Esophagus (tissue), 2 donors: Measurements from ENCODE around the gene PSEN1. TPM values are rescaled to one million over a fixed set of nuclear protein-coding genes. Genes with fewer than 3 reads are reported as not detected.

ENCODE experiments used
- H3K27ac ChIP-seq, 2 donors: one replicate each; pipeline ENCODE4 v1.5.1; 2013; ENCODE audit warnings: low read depth in 2 of 2, mild to moderate bottlenecking in 2 of 2, inconsistent platforms in 1 of 2, low read length in 1 of 2, moderate library complexity in 1 of 2
- H3K27me3 ChIP-seq, 2 donors: one replicate each; pipeline ENCODE4 v1.6.1; 2013; ENCODE audit warnings: low read length in 2 of 2, control low read depth in 1 of 2, mild to moderate bottlenecking in 1 of 2; ENCODE audit not compliant: insufficient read depth in 2 of 2, control insufficient read depth in 1 of 2
- H3K36me3 ChIP-seq, 2 donors: one replicate each; pipeline ENCODE4 v1.6.1; 2013; ENCODE audit warnings: low read length in 1 of 2; ENCODE audit not compliant: control insufficient read depth in 2 of 2, insufficient read depth in 2 of 2
- H3K4me1 ChIP-seq, 2 donors: one replicate each; pipeline ENCODE4 v1.6.1; 2013; ENCODE audit warnings: low read length in 1 of 2; ENCODE audit not compliant: control insufficient read depth in 2 of 2, insufficient read depth in 2 of 2
- H3K4me3 ChIP-seq, 2 donors: one replicate each; pipeline ENCODE4 v1.5.1; 2013; ENCODE audit warnings: low read length in 2 of 2, mild to moderate bottlenecking in 2 of 2, low read depth in 1 of 2, moderate library complexity in 1 of 2
- H3K9me3 ChIP-seq, 2 donors: one replicate each; pipeline ENCODE4 v1.6.1; 2013; ENCODE audit warnings: mild to moderate bottlenecking in 2 of 2, low read depth in 1 of 2, low read length in 1 of 2, moderate library complexity in 1 of 2; ENCODE audit not compliant: control insufficient read depth in 2 of 2, insufficient read depth in 1 of 2
- WGBS, 2 donors: extraction: QIAGEN DNeasy Blood & Tissue Kit; methylation state at CpG; one replicate each; pipeline ENCODE4 v1.1.7; 2013; 5-methylcytosine and 5-hydroxymethylcytosine counted together
- polyA plus RNA-seq, 2 donors: library from polyadenylated mRNA; stranded (reverse); fragments of 200-250 nt; gene quantifications; one replicate each; pipeline ENCODE4 v1.2.3, GENCODE V29; 2013
- donor health status: healthy with polysubstance abuse.
- donor health status: Bipolar disorder and iron deficiency.

PSEN1 gene
- polyA plus RNA-seq, 2 donors = 21.1 to 23.3 TPM

DNA sequence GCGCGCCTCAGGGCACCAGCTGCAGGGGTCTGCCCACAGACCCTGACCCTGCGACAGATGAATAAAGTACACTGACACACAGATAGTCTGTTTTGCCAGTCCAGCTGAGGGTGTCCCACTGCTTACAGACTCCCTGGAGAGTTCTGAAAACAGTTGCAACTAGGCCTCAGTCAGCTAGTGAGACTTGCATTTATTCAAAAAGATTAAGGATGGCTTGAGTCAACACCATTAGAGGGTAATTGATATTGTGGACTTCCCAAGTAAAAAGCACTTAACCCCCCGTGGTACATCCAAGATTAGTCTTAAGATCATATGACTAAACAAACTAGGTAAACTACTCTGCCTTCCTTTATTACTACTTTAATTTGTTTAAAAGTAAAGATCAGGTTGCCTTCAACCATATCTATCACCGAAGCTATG, 11.1 kb upstream of the PSEN1 start:
- Histone ChIP-seq H3K27me3 (no peaks in the 10 kb centered on the region), H3K4me3 (no peak overlapping the region), H3K36me3 (peaks cover 0 to 5% of the 10 kb centered on the region in 2 donors), H3K27ac (no peak overlapping the region), H3K9me3 (no peaks in the 10 kb centered on the region), H3K4me1 (no peaks in the 10 kb centered on the region)
- WGBS, 2 donors = 67 to 74% methylated on average over 5 of the region's 5 CpGs

DNA sequence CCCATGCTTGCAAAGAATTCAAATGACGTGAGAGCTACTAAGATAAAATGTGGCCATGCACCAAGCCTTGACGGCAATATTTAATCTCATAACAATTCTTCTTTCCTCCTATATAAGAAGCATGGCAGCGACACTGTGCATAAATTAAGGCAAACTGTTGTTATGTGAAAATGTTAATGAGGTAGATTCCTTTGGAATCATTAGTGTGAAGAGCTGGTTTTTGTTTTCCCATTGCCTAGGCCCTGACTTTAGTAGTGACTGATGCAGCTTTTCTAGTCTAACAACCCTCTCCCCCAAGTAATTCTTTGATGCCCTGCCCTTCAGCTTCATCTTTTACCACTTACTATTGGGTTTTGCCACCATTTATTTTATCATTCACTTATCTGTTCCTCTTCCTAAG, 10.6 kb upstream of the PSEN1 start:
- Histone ChIP-seq H3K27me3 (no peaks in the 10 kb centered on the region), H3K36me3 (peaks cover 0 to 5% of the 10 kb centered on the region in 2 donors), H3K4me3 (no peak overlapping the region), H3K4me1 (no peaks in the 10 kb centered on the region), H3K9me3 (no peaks in the 10 kb centered on the region), H3K27ac (no peak overlapping the region)
- 84 to 88% methylated on average over 3 of the region's 3 CpGs for WGBS, 2 donors

GRCh38 chr14:73133795-73134194, 2.5 kb upstream of the PSEN1 start:
- H3K9me3 ChIP-seq = no peaks in the 10 kb centered on the region
- H3K4me3 ChIP-seq = no peak overlapping the region
- no peaks in the 10 kb centered on the region for H3K36me3 ChIP-seq
- H3K27me3 ChIP-seq = no peaks in the 10 kb centered on the region
- 91 to 100% methylated on average over 3 of the region's 3 CpGs for WGBS, 2 donors
- H3K27ac ChIP-seq = no peak overlapping the region
- H3K4me1 ChIP-seq = peaks cover 2 to 6% of the 10 kb centered on the region in 2 donors

DNA sequence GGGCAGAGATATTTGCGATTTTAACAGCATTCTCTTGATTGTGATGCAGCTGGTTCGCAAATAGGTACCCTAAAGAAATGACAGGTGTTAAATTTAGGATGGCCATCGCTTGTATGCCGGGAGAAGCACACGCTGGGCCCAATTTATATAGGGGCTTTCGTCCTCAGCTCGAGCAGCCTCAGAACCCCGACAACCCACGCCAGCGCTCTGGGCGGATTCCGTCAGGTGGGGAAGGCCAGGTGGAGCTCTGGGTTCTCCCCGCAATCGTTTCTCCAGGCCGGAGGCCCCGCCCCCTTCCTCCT, 271 bp upstream of the PSEN1 start:
- no peaks in the 10 kb centered on the region for H3K9me3 ChIP-seq
- peaks cover 2 to 6% of the 10 kb centered on the region in 2 donors for H3K4me1 ChIP-seq
- H3K27me3 ChIP-seq = no peaks in the 10 kb centered on the region
- peak overlapping the region; percentile 76 to 80 for H3K4me3 ChIP-seq
- peaks cover 0 to 3% of the 10 kb centered on the region in 2 donors for H3K36me3 ChIP-seq
- 3 to 5% methylated on average over 16 of the region's 16 CpGs for WGBS, 2 donors
- H3K27ac ChIP-seq = peak overlapping the region; percentile 98 to 100

GRCh38 chr14:73140811-73141323, 4.6 kb downstream of the PSEN1 start:
- Histone ChIP-seq H3K27ac (no peak overlapping the region), H3K4me1 (peaks cover 2 to 6% of the 10 kb centered on the region in 2 donors), H3K27me3 (no peaks in the 10 kb centered on the region), H3K9me3 (no peaks in the 10 kb centered on the region), H3K4me3 (no peak overlapping the region), H3K36me3 (peaks cover 0 to 6% of the 10 kb centered on the region in 2 donors)
- WGBS, 2 donors = 89 to 97% methylated on average over 1 of the region's 1 CpG

DNA sequence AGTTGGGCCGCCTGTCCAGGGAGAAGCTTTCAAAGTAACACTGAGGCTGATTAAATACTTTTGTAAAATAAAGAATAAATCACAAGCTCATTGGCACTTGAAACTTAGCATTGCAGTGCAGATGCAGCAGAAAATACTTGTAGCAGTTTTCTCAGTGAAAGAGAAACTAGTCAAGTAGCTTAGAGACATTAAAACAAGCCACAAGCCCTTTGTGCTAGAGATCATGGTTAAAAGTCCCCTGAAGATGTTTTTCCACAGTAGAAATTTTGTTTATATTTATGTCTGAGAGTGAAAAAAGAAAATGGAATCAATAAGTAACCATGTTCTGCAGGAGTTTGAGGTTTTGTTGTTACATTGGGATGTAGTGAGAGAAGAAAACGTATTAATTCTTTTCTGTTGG, 5.9 kb downstream of the PSEN1 start:
- no peak overlapping the region for H3K4me3 ChIP-seq
- peaks cover 2 to 6% of the 10 kb centered on the region in 2 donors for H3K4me1 ChIP-seq
- H3K36me3 ChIP-seq = peaks cover 0 to 6% of the 10 kb centered on the region in 2 donors
- H3K27ac ChIP-seq = no peak overlapping the region
- no peaks in the 10 kb centered on the region for H3K9me3 ChIP-seq
- H3K27me3 ChIP-seq = no peaks in the 10 kb centered on the region
- WGBS, 2 donors = 75 to 78% methylated on average over 2 of the region's 2 CpGs

- no peaks in the 10 kb centered on the region for H3K9me3 ChIP-seq
- H3K4me1 ChIP-seq = no peaks in the 10 kb centered on the region
- H3K4me3 ChIP-seq = no peak overlapping the region
- H3K27ac ChIP-seq = peak overlapping the region in 1 of 2 donors; percentile 7
- H3K27me3 ChIP-seq = no peaks in the 10 kb centered on the region
- WGBS, 2 donors = 82 to 83% methylated on average over 5 of the region's 5 CpGs
- peaks cover 0 to 7% of the 10 kb centered on the region in 2 donors for H3K36me3 ChIP-seq
Observed at GRCh38 chr14:73143003-73143402, 6.7 kb downstream of the PSEN1 start.

- Histone ChIP-seq H3K36me3 (peaks cover 0 to 13% of the 10 kb centered on the region in 2 donors), H3K27me3 (no peaks in the 10 kb centered on the region), H3K4me1 (no peaks in the 10 kb centered on the region), H3K27ac (no peak overlapping the region), H3K4me3 (no peak overlapping the region), H3K9me3 (no peaks in the 10 kb centered on the region)
- 89 to 92% methylated on average over 3 of the region's 3 CpGs for WGBS, 2 donors
Observed at GRCh38 chr14:73143617-73144016, 7.3 kb downstream of the PSEN1 start.

- no peaks in the 10 kb centered on the region for H3K4me1 ChIP-seq
- no peak overlapping the region for H3K4me3 ChIP-seq
- H3K9me3 ChIP-seq = no peaks in the 10 kb centered on the region
- WGBS, 2 donors = 95 to 97% methylated on average over 3 of the region's 3 CpGs
- H3K27ac ChIP-seq = no peak overlapping the region
- peaks cover 4 to 15% of the 10 kb centered on the region in 2 donors for H3K36me3 ChIP-seq
- no peaks in the 10 kb centered on the region for H3K27me3 ChIP-seq
Observed at GRCh38 chr14:73145371-73145770, 9.1 kb downstream of the PSEN1 start.

DNA sequence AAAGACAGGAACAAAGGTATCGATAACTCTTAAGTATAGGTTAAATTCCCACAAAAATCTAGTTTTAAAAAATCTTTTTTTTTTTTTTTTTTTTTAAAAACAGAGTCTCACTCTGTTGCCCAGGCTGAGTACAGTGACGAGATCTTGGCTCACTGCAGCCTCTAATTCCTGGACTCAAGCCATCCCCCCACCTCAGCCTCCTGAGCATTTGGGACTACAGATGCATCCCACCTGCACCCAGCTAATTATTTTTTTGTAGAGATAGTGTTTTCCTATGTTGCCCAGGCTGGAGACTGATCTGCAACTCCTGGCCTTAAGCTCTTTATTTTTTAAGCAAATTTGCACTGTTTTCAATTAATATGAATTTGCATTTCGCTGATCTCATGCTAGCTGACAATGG, 9.8 kb downstream of the PSEN1 start:
- 76 to 86% methylated on average over 3 of the region's 3 CpGs for WGBS, 2 donors
- H3K4me1 ChIP-seq = no peaks in the 10 kb centered on the region
- no peaks in the 10 kb centered on the region for H3K9me3 ChIP-seq
- no peak overlapping the region for H3K27ac ChIP-seq
- no peaks in the 10 kb centered on the region for H3K27me3 ChIP-seq
- H3K36me3 ChIP-seq = peaks cover 4 to 12% of the 10 kb centered on the region in 2 donors
- no peak overlapping the region for H3K4me3 ChIP-seq
